ENCODE data around the gene SKP2. TPM values are rescaled to one million over a fixed set of nuclear protein-coding genes. Genes with fewer than 3 reads are reported as not detected.

Gene SKP2
- total RNA-seq, 1 experiment from 2014 or later = 36.0 TPM

DNA sequence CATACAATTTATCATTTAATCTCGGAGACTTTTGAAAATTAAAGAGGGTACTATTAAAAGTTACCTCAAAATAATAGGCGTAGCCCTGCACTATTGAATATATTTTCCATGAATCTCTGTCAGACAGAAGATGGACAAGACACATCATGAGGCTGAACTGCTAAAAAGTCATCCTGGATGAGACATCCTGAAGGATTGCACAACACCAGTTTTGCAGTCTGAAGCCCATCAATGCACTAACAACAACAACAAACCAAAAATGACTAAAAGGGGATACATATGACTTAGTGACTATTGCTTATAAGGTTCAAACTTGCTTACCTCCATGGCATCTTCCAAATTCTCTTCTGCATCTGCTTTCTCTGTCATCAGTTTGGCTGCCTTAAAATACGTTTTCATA lies 15.9 kb upstream of the SKP2 start:
- Histone ChIP-seq H3K27ac (ENCODE audit: low read length) (no peak overlapping the region), H3K9ac (ENCODE audit: low read length) (no peak overlapping the region), H3K9me2 (replicated peaks; ENCODE audit: insufficient read depth, low read length) (no peaks in the 10 kb centered on the region), H3K36me3 (ENCODE audit: insufficient read depth, low read length) (peaks cover 33% of the 10 kb centered on the region), H3K4me2 (ENCODE audit: low read depth, low read length, poor library complexity, severe bottlenecking) (no peak overlapping the region), H4K20me1 (ENCODE audit: insufficient read depth, low read depth, low read length) (no peaks in the 10 kb centered on the region), H3K27me3 (ENCODE audit: low read length) (no peaks in the 10 kb centered on the region), H3K4me3 (ENCODE audit: low read length) (no peak overlapping the region), H2AFZ (ENCODE audit: low read length) (no peak overlapping the region), H3K79me2 (ENCODE audit: low read length) (peaks cover 10% of the 10 kb centered on the region), H3K4me1 (ENCODE audit: low read length) (no peaks in the 10 kb centered on the region), H3K9me3 (ENCODE audit: low read length) (no peaks in the 10 kb centered on the region)
- no peak for DNase-seq

DNA sequence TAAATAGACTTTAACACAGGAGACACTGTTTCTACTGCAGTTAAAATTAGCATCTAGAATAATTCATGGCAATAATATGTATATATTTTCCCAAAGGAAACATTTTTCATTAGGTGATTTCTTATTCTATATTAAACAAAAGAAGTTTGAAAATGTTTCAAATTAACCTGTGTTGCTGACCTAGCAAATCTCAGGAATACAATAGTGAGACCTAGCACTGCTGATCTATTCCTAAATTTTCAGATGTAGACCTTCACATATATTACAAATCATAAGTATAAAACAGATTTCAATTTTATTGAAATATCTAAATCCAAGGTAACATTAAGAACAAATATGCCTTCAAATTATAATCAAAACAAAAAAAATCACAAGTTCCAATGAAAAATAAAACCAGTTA lies 15.3 kb upstream of the SKP2 start:
- Histone ChIP-seq H3K4me1 (ENCODE audit: low read length) (no peaks in the 10 kb centered on the region), H3K9me3 (ENCODE audit: low read length) (no peaks in the 10 kb centered on the region), H3K79me2 (ENCODE audit: low read length) (peaks cover 5% of the 10 kb centered on the region), H3K9me2 (replicated peaks; ENCODE audit: insufficient read depth, low read length) (no peaks in the 10 kb centered on the region), H3K9ac (ENCODE audit: low read length) (no peak overlapping the region), H3K27ac (ENCODE audit: low read length) (no peak overlapping the region), H3K36me3 (ENCODE audit: insufficient read depth, low read length) (peaks cover 36% of the 10 kb centered on the region), H3K27me3 (ENCODE audit: low read length) (no peaks in the 10 kb centered on the region), H3K4me3 (ENCODE audit: low read length) (no peak overlapping the region), H4K20me1 (ENCODE audit: insufficient read depth, low read depth, low read length) (no peaks in the 10 kb centered on the region), H3K4me2 (ENCODE audit: low read depth, low read length, poor library complexity, severe bottlenecking) (no peak overlapping the region), H2AFZ (ENCODE audit: low read length) (no peak overlapping the region)
- no peak for DNase-seq

DNA sequence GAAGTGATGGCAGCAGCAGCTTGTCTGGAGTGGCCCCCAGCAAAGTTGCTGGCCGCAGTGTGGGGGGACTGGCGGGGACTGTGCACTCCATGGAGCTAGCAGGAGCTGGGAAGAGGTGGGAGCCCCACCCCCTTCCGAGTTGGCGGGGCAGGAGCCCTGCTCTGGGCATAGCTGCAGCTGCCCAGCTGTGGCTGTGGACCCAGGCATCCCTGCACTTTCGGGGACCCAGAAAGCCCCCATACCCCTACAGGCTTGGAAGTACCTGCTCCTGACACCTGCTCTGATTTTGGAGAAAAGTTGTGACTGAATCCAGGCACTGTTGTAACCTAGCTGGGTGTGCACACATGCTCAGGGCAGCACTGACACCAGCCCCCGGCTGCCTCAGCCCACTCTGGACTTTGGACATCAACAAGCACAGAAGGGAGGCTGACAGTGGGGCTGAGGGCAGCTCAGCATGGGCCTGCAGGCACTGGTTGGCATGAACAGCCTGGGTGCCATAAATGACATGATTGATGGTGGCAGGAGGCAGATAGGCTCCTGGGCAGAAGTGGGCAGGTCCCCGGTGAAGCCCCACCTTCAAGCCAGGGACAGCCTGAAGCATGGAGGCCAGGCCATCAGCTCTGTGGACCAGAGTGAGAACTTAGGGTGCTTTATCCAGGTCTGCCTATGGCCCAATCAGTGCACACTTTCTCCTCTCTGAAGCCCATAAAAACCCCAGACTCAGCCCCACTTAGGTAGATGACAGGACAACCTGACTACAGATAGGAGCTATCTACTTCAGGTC lies 12.8 kb upstream of the SKP2 start:
- no peak overlapping the region for H2AFZ ChIP-seq (ENCODE audit: low read length)
- H3K4me2 ChIP-seq (ENCODE audit: low read depth, low read length, poor library complexity, severe bottlenecking) = no peak overlapping the region
- peaks cover 5% of the 10 kb centered on the region for H3K79me2 ChIP-seq (ENCODE audit: low read length)
- H3K9me2 ChIP-seq (replicated peaks; ENCODE audit: insufficient read depth, low read length) = no peaks in the 10 kb centered on the region
- no peaks in the 10 kb centered on the region for H3K27me3 ChIP-seq (ENCODE audit: low read length)
- H3K4me3 ChIP-seq (ENCODE audit: low read length) = no peak overlapping the region
- H3K9ac ChIP-seq (ENCODE audit: low read length) = no peak overlapping the region
- no peaks in the 10 kb centered on the region for H3K4me1 ChIP-seq (ENCODE audit: low read length)
- no peaks in the 10 kb centered on the region for H3K9me3 ChIP-seq (ENCODE audit: low read length)
- no peak overlapping the region for H3K27ac ChIP-seq (ENCODE audit: low read length)
- no peak for DNase-seq
- H3K36me3 ChIP-seq (ENCODE audit: insufficient read depth, low read length) = peaks cover 42% of the 10 kb centered on the region
- H4K20me1 ChIP-seq (ENCODE audit: insufficient read depth, low read depth, low read length) = no peaks in the 10 kb centered on the region

DNA sequence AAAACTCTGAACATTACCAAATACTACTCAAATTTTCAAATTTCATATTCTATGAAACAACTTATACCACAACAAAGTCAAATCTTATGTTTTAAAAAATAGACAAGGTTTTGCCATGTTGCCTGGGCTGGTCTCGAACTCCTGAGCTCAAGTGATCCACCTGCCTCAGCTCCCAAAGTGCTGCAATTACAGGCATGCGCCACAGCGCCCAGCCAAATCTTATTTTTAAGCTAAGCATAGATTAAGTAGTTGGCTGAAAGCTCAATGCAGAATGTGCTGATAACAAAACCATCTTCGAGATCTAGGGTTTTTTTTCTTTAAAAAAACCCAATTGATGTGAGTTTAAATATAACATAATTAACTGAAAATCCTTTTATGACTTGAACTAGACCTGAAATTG lies 6.6 kb upstream of the SKP2 start:
- no peak overlapping the region for H2AFZ ChIP-seq (ENCODE audit: low read length)
- no peaks in the 10 kb centered on the region for H4K20me1 ChIP-seq (ENCODE audit: insufficient read depth, low read depth, low read length)
- H3K79me2 ChIP-seq (ENCODE audit: low read length) = peaks cover 65% of the 10 kb centered on the region
- no peak overlapping the region for H3K4me3 ChIP-seq (ENCODE audit: low read length)
- no peak overlapping the region for H3K9ac ChIP-seq (ENCODE audit: low read length)
- H3K4me1 ChIP-seq (ENCODE audit: low read length) = peaks cover 19% of the 10 kb centered on the region
- H3K9me2 ChIP-seq (replicated peaks; ENCODE audit: insufficient read depth, low read length) = no peaks in the 10 kb centered on the region
- H3K27ac ChIP-seq (ENCODE audit: low read length) = no peak overlapping the region
- H3K36me3 ChIP-seq (ENCODE audit: insufficient read depth, low read length) = peaks cover 19% of the 10 kb centered on the region; the same call in 1 of the 2 replicates
- H3K4me2 ChIP-seq (ENCODE audit: low read depth, low read length, poor library complexity, severe bottlenecking) = no peak overlapping the region
- DNase-seq = no peak
- no peaks in the 10 kb centered on the region for H3K9me3 ChIP-seq (ENCODE audit: low read length)
- H3K27me3 ChIP-seq (ENCODE audit: low read length) = no peaks in the 10 kb centered on the region

DNA sequence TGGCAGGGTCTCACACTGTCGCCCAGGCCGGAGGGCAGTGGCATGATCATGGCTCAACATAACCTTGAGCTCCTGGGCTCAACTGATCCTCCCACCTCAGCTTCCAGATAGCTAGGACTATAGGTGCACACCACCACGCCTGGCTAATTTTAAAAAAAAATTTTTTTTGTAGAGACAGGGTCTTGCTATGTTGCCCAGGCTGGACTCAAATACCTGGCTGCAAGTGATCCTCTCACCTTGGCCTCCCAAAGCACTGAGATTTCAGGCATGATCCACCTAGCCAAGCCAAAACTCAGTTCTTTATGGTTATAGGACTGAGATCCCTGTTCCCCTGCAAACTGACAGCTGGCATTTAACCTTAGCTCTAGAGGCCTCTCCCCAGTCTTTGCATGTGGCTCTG lies 5.5 kb upstream of the SKP2 start:
- no peak overlapping the region for H3K4me3 ChIP-seq (ENCODE audit: low read length)
- H3K9me3 ChIP-seq (ENCODE audit: low read length) = no peaks in the 10 kb centered on the region
- H3K9me2 ChIP-seq (replicated peaks; ENCODE audit: insufficient read depth, low read length) = no peaks in the 10 kb centered on the region
- no peak overlapping the region for H3K9ac ChIP-seq (ENCODE audit: low read length)
- no peak overlapping the region for H3K27ac ChIP-seq (ENCODE audit: low read length)
- peaks cover 10% of the 10 kb centered on the region; the same call in 1 of the 2 replicates for H3K36me3 ChIP-seq (ENCODE audit: insufficient read depth, low read length)
- H4K20me1 ChIP-seq (ENCODE audit: insufficient read depth, low read depth, low read length) = no peaks in the 10 kb centered on the region
- no peaks in the 10 kb centered on the region for H3K27me3 ChIP-seq (ENCODE audit: low read length)
- H3K4me2 ChIP-seq (ENCODE audit: low read depth, low read length, poor library complexity, severe bottlenecking) = no peak overlapping the region
- DNase-seq = no peak
- H2AFZ ChIP-seq (ENCODE audit: low read length) = no peak overlapping the region
- H3K4me1 ChIP-seq (ENCODE audit: low read length) = peaks cover 22% of the 10 kb centered on the region
- peaks cover 75% of the 10 kb centered on the region for H3K79me2 ChIP-seq (ENCODE audit: low read length)

DNA sequence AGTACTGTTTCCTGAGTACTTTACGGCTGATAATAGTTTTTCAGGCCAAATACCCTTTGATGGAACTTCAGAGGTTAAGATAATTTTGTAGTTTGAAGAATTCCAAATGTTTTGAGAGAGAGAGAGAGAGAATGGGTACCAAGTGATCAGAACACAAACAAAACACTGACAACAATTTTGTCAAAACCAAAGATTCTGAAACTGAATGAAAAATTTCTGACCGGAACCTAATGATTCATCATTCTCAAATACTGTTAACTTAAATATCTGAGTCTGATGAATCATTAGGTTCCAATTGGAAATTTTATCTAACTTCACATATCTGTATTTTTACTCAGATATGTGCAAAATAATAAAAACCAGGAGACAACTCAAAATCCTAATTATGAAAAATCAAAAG lies 4.2 kb upstream of the SKP2 start:
- H3K27ac ChIP-seq (ENCODE audit: low read length) = no peak overlapping the region
- H3K4me2 ChIP-seq (ENCODE audit: low read depth, low read length, poor library complexity, severe bottlenecking) = no peak overlapping the region
- H3K9me2 ChIP-seq (replicated peaks; ENCODE audit: insufficient read depth, low read length) = no peaks in the 10 kb centered on the region
- peaks cover 22% of the 10 kb centered on the region for H3K4me1 ChIP-seq (ENCODE audit: low read length)
- H3K27me3 ChIP-seq (ENCODE audit: low read length) = no peaks in the 10 kb centered on the region
- H4K20me1 ChIP-seq (ENCODE audit: insufficient read depth, low read depth, low read length) = no peaks in the 10 kb centered on the region
- no peak overlapping the region for H2AFZ ChIP-seq (ENCODE audit: low read length)
- H3K9ac ChIP-seq (ENCODE audit: low read length) = no peak overlapping the region
- peaks cover 85% of the 10 kb centered on the region for H3K79me2 ChIP-seq (ENCODE audit: low read length)
- no peak for DNase-seq
- H3K36me3 ChIP-seq (ENCODE audit: insufficient read depth, low read length) = peaks cover 4% of the 10 kb centered on the region; the same call in 1 of the 2 replicates
- H3K9me3 ChIP-seq (ENCODE audit: low read length) = no peaks in the 10 kb centered on the region
- H3K4me3 ChIP-seq (ENCODE audit: low read length) = no peak overlapping the region

DNA sequence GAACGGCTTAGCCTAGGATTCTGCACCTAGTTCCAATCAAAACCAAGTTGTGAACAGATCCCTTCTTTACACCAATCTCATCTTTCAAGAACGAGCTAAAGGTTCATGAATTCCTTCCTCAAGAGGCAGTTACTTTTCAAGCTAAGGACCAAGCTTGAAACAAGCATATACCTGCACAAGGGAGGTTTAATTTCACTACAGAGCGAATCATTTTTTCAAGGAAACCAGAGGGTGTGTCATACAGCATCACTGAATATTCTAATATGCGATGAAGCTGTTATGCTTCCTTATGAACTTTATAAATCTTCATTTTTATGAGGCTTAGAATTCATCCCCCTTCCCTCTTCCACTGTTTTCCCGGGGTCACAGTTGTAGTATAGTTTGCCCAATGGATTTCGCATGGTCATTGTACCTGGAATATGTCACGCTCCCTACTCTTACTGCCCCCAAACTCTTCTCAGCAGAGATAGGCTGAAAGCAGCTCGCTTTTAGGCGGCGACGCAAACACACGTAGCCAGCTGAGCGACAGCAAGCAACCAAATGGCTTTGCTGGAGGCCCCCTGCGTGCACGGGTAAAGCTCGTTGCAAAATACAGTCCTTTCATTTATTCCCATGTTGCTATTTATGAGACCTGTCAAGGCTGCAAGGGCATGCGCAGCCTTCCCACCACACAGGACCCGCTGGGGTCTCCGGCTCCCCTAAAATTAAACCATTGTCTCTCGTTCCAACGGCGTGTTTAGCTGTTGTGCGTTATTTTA lies 1.1 kb upstream of the SKP2 start:
- peaks cover 25% of the 10 kb centered on the region; the same call in 1 of the 2 replicates for H3K36me3 ChIP-seq (ENCODE audit: insufficient read depth, low read length)
- H3K9me2 ChIP-seq (replicated peaks; ENCODE audit: insufficient read depth, low read length) = no peaks in the 10 kb centered on the region
- DNase-seq = peak; percentile 88
- no peaks in the 10 kb centered on the region for H3K27me3 ChIP-seq (ENCODE audit: low read length)
- H3K9ac ChIP-seq (ENCODE audit: low read length) = peak overlapping the region; percentile 89
- H4K20me1 ChIP-seq (ENCODE audit: insufficient read depth, low read depth, low read length) = no peaks in the 10 kb centered on the region
- no peaks in the 10 kb centered on the region for H3K9me3 ChIP-seq (ENCODE audit: low read length)
- H3K27ac ChIP-seq (ENCODE audit: low read length) = peak overlapping the region; percentile 55; the same call in 1 of the 2 replicates
- peaks cover 95% of the 10 kb centered on the region for H3K79me2 ChIP-seq (ENCODE audit: low read length)
- peak overlapping the region; percentile 93 for H3K4me2 ChIP-seq (ENCODE audit: low read depth, low read length, poor library complexity, severe bottlenecking)
- peak overlapping the region; percentile 79 for H3K4me3 ChIP-seq (ENCODE audit: low read length)
- peak overlapping the region; percentile 67 for H2AFZ ChIP-seq (ENCODE audit: low read length)
- H3K4me1 ChIP-seq (ENCODE audit: low read length) = peaks cover 36% of the 10 kb centered on the region
